ENCODE results near the gene DLG2. TPM values are rescaled to one million over a fixed set of nuclear protein-coding genes. Genes with fewer than 3 reads are reported as not detected.

The DLG2 gene
- total RNA-seq, 3 donors from 2014 or later: 4.3 to 12.3 (median 6.9) TPM

DNA sequence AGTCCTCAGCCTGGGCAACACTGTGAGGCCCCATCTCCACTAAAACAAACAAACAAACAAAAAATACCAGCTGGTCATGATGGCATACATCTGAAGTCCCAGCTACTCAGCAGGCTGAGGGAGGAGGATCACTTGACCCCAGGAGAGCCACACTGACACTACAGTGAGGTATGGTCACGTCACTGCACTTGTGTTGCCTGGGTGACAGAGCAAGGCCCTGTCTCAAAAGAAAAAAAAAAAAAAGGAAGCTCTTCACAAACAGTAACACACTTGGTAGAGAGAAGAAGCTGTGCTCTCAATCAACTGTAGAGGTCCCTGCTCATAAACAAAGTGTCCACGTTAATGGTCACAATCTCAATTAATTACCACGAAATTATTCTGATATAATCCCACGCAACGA, 1939.4 kb downstream of the DLG2 start:
- Histone ChIP-seq H3K27ac (no peak overlapping the region), H3K36me3 (no peaks in the 10 kb centered on the region), H3K9me3 (no peaks in the 10 kb centered on the region), H3K27me3 (no peaks in the 10 kb centered on the region), H3K4me3 (no peak overlapping the region), H3K4me1 (no peaks in the 10 kb centered on the region)
- no peak for TF ChIP-seq POLR2A (IDR thresholded peaks at IDR 0.05)
- TF ChIP-seq POLR2AphosphoS5 (IDR thresholded peaks at IDR 0.05): no peak
- TF ChIP-seq, protein P1, sequence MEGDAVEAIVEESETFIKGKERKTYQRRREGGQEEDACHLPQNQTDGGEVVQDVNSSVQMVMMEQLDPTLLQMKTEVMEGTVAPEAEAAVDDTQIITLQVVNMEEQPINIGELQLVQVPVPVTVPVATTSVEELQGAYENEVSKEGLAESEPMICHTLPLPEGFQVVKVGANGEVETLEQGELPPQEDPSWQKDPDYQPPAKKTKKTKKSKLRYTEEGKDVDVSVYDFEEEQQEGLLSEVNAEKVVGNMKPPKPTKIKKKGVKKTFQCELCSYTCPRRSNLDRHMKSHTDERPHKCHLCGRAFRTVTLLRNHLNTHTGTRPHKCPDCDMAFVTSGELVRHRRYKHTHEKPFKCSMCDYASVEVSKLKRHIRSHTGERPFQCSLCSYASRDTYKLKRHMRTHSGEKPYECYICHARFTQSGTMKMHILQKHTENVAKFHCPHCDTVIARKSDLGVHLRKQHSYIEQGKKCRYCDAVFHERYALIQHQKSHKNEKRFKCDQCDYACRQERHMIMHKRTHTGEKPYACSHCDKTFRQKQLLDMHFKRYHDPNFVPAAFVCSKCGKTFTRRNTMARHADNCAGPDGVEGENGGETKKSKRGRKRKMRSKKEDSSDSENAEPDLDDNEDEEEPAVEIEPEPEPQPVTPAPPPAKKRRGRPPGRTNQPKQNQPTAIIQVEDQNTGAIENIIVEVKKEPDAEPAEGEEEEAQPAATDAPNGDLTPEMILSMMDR (IDR thresholded peaks at IDR 0.05): no peak
- intact Hi-C loops (cut with DNase I; ENCODE audit: low total_unique reads): no loop called here
- no peak for DNase-seq (ENCODE audit: low spot score in 2 of 2)

DNA sequence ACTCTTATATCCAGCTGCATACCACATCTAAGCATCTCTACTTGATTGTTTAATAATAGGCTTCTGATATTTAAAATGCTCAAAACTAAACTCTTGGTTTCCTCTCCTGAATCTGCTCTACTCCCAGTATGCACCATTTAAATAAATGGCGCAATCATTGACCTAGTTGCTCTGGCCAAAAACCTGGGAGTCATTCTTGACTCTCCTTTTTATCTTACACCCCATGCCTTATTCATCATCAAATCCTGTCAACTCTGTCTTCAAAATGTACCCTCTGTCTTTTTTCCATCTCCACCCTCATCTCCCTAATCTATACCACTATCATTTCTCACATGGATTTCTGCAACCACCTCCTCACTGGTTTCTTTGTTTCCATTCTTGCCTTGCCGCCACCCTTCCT, 1941.4 kb downstream of the DLG2 start:
- no peak overlapping the region for H3K27ac ChIP-seq
- no peaks in the 10 kb centered on the region for H3K4me1 ChIP-seq
- H3K36me3 ChIP-seq: no peaks in the 10 kb centered on the region
- DNase-seq (ENCODE audit: low spot score in 2 of 2): no peak
- TF ChIP-seq POLR2AphosphoS5 (IDR thresholded peaks at IDR 0.05) (no peak), POLR2A (IDR thresholded peaks at IDR 0.05) (no peak)
- TF ChIP-seq, protein P1 (IDR thresholded peaks at IDR 0.05): no peak
- H3K4me3 ChIP-seq: no peak overlapping the region
- intact Hi-C loops (cut with DNase I; ENCODE audit: low total_unique reads): no loop called here
- H3K9me3 ChIP-seq: no peaks in the 10 kb centered on the region
- peaks cover 0 to 2% of the 10 kb centered on the region in 2 donors for H3K27me3 ChIP-seq

DNA sequence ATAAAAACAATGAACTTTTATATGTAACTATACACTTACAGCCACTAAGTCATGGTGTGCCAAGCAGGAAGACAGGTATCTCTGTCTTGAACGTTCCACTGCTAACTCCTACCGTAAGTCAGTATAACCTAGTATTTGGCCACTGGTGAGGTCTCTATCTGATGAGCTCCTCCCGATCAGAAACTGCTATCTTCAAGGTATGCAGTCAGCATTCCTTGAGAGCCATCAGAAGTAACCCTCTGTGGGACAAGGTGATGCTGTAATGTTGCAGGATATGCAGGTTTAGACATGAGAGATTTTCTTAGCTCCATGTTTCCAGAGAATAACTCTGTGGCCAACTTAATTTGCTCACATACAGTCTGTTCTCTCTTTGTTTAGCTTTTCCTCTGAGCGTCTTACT, 1943.1 kb downstream of the DLG2 start:
- Histone ChIP-seq H3K36me3 (no peaks in the 10 kb centered on the region), H3K4me1 (no peaks in the 10 kb centered on the region), H3K9me3 (no peaks in the 10 kb centered on the region), H3K27me3 (peaks cover 0 to 2% of the 10 kb centered on the region in 2 donors), H3K27ac (no peak overlapping the region), H3K4me3 (no peak overlapping the region)
- no peak for TF ChIP-seq POLR2A (IDR thresholded peaks at IDR 0.05)
- TF ChIP-seq, protein P1 (IDR thresholded peaks at IDR 0.05): no peak
- TF ChIP-seq POLR2AphosphoS5 (IDR thresholded peaks at IDR 0.05): no peak
- intact Hi-C loops (cut with DNase I; ENCODE audit: low total_unique reads): no loop called here
- DNase-seq (ENCODE audit: low spot score in 2 of 2): no peak

DNA sequence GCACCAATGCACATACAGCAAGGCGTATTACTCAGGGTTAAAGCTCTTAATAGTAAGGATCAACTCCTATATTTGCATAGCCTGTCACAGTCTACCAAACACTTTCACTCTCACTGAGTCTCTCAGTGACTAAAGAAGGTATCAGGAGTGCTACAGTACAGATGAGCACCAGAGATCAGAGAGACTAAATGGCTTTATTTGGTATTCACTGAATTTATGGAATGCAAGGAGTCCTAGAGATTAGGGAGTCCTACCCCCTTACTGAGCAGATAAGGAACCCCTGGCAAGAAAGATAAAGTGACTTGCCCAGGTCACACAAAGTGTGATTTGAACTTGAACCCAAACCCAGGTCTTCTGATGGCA, 1944.6 kb downstream of the DLG2 start:
- no peaks in the 10 kb centered on the region for H3K9me3 ChIP-seq
- no peak overlapping the region for H3K27ac ChIP-seq
- no peak for TF ChIP-seq POLR2AphosphoS5 (IDR thresholded peaks at IDR 0.05)
- TF ChIP-seq, protein P1 (IDR thresholded peaks at IDR 0.05): no peak
- no peak for TF ChIP-seq POLR2A (IDR thresholded peaks at IDR 0.05)

DNA sequence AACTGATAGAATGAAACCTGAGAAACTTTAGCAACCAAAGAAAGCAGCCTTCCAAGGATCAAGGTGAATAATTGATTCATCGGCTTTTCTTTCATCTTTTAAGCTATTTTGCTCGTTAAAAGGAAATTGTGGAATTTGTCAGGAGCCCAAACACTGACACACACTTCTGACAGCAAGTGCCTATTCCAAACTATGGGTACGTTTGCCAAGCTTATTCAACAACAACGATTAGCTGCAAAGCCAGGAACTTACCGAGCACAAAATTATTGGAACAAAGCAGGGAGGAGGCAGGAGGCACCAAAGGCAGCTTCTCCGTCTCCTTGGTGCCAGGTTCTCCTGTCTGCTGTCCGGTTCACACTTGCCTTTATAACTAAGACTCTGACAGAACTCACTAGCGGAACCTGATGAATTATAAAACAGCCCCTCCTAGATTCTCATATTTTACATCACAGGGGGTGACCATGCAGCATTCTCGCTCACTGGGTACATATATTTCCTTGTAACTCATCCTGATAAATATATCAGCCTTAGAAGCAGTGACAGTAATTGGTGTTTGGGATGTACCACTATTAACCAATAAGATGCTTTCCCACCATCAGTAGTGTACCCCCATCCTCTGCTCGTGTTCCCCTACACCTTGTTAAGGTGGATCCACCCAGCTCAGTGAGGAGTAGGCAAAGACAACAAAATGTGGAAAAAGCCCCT, 1945.1 kb downstream of the DLG2 start:
- Histone ChIP-seq H3K27ac (no peak overlapping the region), H3K27me3 (peaks cover 0 to 2% of the 10 kb centered on the region in 2 donors), H3K9me3 (no peaks in the 10 kb centered on the region), H3K4me3 (peak overlapping the region in 2 of 3 donors; percentile 42), H3K36me3 (no peaks in the 10 kb centered on the region), H3K4me1 (no peaks in the 10 kb centered on the region)
- TF ChIP-seq, protein P1 (IDR thresholded peaks at IDR 0.05): no peak
- TF ChIP-seq POLR2A (IDR thresholded peaks at IDR 0.05) (no peak), POLR2AphosphoS5 (IDR thresholded peaks at IDR 0.05) (no peak)
- no peak for DNase-seq (ENCODE audit: low spot score in 2 of 2)
- intact Hi-C loops (cut with DNase I; ENCODE audit: low total_unique reads): no loop called here

More for the DNA sequence above, 1944.6 kb downstream of the DLG2 start:
- peaks cover 0 to 2% of the 10 kb centered on the region in 2 donors for H3K27me3 ChIP-seq
- no peak overlapping the region for H3K4me3 ChIP-seq
- no peak for DNase-seq (ENCODE audit: low spot score in 2 of 2)
- intact Hi-C loops (cut with DNase I; ENCODE audit: low total_unique reads): no loop called here
- H3K4me1 ChIP-seq: no peaks in the 10 kb centered on the region
- no peaks in the 10 kb centered on the region for H3K36me3 ChIP-seq
